NCI-H1930 (cell line): ENCODE measurements around the gene EHMT1.
"Not testable (repeated sequence)": the region's sequence is repeated elsewhere in the genome, so short reads cannot be mapped to it uniquely, and the experiment has no call there.

ENCODE experiments used
- DNase-seq, 2 experiments: peaks; one replicate each; lab custom pipeline; 2025; lab: John Stamatoyannopoulos, UW

Gene EHMT1

DNA sequence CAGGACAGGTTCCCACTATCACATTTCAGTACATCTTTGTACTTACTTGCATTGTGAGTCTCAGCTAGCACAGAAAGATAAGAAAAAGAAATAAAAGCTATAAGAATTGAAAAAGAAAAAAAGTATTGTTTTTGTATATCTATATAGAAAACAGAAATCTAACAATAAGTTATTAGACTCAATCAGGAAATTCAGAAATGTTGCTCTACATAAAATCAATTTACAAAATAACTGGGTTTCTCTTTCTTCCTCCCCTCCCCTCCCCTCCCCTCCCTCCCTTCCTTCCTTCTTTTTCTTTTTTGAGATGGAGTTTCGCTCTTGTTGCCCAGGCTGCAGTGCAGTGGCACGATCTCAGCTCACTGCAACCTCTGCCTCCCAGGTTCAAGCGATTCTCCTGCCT lies 251.6 kb downstream of the EHMT1 start:
- DNase-seq: no peak

DNA sequence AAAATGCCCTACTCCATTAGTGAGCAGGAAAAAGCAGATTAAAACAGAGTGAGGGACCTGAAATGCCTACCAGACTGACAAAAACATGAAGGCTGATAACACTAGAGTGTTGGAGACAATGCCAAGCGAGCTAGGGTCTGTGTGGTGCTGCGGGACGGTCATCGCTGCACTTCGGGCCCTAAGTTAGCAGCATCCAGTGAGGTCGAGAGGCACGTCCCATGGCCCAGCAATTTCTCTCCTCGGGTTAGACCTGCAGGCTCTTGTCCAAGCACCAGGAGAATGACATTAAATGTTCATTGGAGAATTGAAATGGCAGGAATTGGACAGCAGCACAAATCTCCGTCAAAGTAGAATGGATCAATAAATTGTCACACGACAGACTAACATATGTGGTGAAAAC lies 253.5 kb downstream of the EHMT1 start:
- no peak for DNase-seq

GRCh38 chr9:137873408-137873807 lies 254.6 kb downstream of the EHMT1 start:
- no peak for DNase-seq

- DNase-seq: no peak
These were observed 255.1 kb downstream of the EHMT1 start for GRCh38 chr9:137873858-137874362.

DNA sequence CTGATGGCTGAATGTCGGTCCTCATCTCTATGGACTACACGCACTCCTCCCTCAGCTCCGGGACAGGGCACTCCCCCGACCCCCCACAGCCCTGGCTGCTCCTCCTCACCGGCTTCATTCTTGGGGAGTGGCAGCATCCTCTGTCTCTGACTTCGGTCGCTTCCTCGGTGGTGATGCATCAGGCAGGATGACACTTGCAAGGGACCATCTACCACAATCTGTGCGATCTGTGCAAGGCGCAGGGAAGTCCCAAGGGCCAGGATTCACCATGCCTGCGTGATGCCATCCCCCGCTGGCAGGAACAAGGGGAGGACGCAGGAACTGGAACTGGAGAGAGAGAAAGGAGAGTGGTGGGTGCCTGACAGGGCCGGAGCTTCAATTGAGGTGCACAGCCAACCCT lies 256.5 kb downstream of the EHMT1 start:
- DNase-seq: no peak

DNA sequence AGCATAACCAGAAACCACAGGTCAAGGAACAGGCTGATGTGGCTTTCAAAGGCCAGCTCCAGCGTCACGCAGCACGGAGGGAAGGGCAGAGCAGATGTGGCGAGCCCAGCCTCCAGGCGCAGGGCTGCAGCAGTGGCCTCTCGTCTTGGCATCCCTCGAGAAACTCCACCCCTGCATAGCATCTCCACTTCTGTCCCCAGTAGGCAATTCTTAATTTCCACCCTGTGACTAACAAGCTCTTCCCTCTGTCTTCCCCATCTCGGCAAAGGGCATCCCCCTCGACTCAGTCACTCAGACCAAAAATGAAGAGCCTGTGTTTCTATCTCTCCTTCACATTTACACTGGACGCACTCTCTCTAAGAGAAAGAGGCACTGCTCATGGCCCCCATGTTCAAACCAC lies 257.0 kb downstream of the EHMT1 start:
- DNase-seq: no peak

DNA sequence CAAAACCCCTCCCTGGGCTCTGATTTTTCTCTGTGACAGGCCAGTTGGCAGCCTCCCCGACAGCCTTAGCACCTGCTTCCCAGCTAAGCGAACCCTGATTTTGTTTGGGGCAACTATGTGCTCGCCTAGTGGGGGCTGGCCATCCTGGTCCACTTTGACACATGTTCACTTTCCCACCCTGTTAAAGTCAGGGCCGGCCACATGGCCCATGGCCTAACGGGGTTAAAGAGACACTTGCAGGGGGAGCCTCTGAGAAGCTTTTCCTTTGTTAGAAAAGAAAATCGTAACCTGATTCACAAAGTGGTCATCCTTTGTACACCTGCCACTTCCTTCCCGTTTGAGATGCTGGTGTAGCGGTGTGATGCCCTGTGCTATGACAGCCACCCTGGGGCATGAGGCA lies 257.5 kb downstream of the EHMT1 start:
- DNase-seq: no peak

DNA sequence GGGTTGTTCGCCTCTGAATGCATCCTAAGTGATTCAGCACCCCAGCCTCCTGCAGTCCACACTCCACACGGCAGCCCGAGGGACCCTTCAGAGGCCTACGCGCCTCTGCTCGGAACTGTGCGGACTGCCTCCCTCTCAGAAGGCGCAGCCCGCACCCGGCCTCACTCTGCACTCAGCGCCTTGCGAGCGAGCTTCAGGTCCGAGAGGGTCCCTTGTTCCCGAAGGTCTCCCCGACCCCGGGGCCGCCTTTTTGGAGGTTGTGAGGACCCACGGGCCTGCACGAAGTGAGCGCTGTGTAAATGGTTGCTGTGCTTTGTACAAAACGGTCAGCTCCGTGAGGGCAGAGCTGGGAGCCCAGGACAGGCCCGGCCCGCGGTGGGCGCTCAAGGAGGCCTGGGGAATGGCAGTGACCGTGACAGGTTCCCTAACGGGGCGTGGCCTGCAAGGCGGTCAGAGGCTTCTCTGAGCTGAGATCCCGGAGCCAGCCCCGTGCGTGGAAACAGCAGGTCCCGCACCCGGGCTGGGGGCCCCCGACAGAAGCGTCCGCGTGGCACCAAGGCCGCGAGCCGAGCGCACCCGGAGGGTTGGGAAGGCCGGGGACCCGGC lies 258.1 kb downstream of the EHMT1 start:
- no peak for DNase-seq

DNA sequence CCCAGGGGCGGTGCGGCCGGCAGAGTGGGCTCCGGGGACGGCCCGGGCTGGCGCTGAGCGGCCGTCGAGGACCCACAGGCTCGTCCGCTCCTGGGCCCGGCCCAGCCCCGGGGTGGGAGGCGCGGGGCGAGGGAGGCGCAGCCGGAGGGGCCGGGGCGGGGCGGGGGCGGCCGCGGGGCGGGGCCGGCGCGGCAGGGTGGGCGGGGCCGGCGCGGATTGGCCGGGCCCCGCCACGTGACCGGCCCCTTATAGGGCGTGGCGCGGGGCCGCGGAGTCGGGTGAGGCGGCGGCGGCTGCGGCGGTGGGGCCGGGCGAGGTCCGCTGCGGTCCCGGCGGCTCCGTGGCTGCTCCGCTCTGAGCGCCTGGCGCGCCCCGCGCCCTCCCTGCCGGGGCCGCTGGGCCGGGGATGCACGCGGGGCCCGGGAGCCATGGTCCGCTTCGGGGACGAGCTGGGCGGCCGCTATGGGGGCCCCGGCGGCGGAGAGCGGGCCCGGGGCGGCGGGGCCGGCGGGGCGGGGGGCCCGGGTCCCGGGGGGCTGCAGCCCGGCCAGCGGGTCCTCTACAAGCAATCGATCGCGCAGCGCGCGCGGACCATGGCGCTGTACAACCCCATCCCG lies 258.8 kb downstream of the EHMT1 start, which contains the start of gene CACNA1B:
TSS of gene CACNA1B (plus strand) at position 277 of the 617 bp plus-strand sequence. CDS start at position 429, 152 bp downstream.
- peak; percentile 21 to 73 for DNase-seq

- peak; percentile 44 to 66 for DNase-seq
These were observed 259.5 kb downstream of the EHMT1 start for GRCh38 chr9:137878146-137878941.

GRCh38 chr9:137879052-137879451 lies 260.2 kb downstream of the EHMT1 start:
- no peak for DNase-seq

GRCh38 chr9:137879566-137880150 lies 260.9 kb downstream of the EHMT1 start:
- no peak for DNase-seq

DNA sequence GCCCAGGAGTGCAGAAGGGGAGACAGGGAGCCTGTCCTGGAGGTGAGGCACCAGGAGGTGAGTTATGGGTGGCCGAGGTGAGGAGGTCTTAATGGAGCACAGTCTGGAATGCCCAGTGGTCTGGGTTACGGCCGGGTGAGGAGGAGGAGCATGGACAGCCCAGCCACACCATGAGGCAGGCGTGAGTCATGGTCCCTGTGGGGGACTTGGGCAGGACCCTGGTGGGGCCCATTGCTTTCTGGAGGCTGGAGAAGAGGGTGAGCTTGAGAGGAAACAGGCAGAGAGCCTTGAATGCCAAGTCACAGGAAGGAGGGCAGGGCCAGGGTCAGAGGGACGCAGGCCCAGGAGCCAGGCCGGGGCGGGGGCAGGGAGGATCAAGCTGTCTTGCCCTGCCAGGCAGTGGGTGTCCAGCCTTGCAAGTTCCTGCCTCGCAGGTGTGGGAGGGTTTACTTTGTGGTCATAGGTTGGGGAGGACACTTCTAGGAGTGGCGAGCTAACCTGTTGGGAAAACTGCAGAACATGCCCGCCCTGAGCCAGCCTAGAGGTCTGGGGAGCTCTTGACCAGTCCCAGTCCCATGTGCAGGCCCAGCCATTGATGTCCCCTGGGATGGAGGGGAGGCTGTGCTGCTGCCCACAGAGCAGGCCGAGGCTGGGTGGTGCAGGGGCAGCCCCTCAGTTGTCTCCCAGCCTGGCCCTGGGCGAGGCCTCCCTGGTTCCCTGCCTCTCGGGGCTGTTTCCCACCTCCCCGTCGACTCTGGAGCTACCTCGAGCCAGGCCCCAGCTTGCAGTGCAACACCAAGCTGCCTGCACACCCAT lies 261.6 kb downstream of the EHMT1 start:
- DNase-seq: no peak

DNA sequence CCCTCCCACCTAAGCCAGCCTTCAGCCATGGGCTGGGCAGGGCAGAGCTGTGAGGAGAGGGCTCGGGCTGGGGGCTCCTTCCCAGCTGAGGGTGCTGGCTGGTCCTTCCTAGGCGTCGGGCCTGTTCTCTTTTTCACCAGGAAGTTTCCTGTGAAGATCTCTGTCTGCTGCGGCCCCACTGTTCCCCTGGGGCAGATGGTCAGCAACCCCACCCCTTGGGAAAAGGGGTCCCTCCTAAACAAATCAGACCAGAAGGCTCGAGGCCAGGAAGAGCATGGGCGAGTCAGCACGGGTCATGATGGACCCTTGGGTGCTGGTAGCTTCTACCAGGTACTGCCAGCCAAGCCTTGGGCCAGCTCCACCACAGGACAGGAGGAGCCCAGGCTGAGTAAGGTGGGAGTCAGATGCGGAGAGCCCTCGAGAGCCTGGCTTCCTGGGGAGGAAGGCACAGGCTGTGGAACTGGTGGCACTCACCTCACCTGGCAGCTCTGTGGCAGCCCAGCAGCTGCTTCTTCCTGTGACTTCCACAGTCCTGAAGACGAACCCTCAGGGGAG lies 262.2 kb downstream of the EHMT1 start:
- no peak for DNase-seq

- no peak for DNase-seq
These were observed 263.0 kb downstream of the EHMT1 start for GRCh38 chr9:137881591-137882505.

GRCh38 chr9:137882506-137882821 lies 263.7 kb downstream of the EHMT1 start:
- no peak for DNase-seq

GRCh38 chr9:137883977-137884376 lies 265.2 kb downstream of the EHMT1 start:
- DNase-seq: not testable (repeated sequence)

DNA sequence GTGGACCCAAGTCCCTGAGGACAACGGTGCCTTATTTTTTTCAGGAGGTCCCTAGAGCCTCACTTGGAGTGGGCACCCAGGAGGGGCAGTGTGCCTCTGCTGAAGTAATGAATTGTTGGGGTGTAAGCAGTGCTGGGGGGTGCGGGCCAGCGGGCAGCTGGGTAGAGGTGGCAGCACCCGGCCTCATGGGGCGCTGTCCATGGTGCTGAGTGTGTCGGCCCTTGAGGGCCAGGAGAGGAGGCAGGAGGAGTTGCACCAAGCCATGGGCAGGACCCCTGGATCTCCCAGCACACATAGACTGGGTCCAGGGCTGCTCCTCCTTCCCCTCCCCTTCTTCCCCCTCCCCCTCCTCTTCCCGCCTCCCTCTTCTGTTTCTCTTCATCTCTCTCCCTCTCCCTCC lies 265.7 kb downstream of the EHMT1 start:
- not testable (repeated sequence) for DNase-seq

GRCh38 chr9:137885121-137885520 lies 266.3 kb downstream of the EHMT1 start:
- DNase-seq: not testable (repeated sequence)
